Measurements from ENCODE around the gene CLEC9A.

CLEC9A gene

GRCh38 chr12:10113075-10113474 lies 82.6 kb downstream of the CLEC9A start:
- no peak for DNase-seq

DNA sequence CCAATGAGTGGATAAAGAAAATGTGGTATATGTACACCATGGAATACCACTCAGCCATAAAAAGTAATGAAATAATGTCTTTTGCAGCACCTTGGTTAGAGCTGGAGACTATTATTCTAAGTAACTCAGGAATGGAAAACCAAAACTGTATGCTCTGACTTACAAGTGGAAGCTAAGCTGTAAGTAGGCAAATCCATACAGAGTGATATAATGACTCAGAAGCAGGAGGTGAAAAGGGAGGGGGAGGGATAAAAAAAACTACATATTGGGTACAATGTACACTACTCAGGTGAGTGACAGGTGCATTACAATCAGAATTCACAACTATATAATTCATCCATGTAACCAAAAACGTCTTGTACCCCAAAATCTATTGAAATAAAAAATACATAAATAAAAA lies 83.4 kb downstream of the CLEC9A start:
- DNase-seq, result no peak

- no peak for DNase-seq
These were observed 84.8 kb downstream of the CLEC9A start for GRCh38 chr12:10115311-10115710.
